GM18868 (cell line): ENCODE data around the gene HMGXB3.
"Not testable (repeated sequence)": the region's sequence is repeated elsewhere in the genome, so short reads cannot be mapped to it uniquely, and the experiment has no call there.

Experiments used
- ATAC-seq: cut with Tn5 transposase; IDR thresholded peaks from one replicate; pipeline ENCODE4 v1.9.1; 2021; ENCODE audit warnings: mild to moderate bottlenecking, moderate library complexity; ENCODE audit not compliant: unreplicated experiment

Gene HMGXB3

GRCh38 chr5:150021491-150022157 is 21.1 kb downstream of the HMGXB3 start:
- ATAC-seq = no peak

- ATAC-seq = no peak
Observed at GRCh38 chr5:150022158-150022531, 21.6 kb downstream of the HMGXB3 start.

- ATAC-seq = no peak
Observed at GRCh38 chr5:150022681-150023080, 22.1 kb downstream of the HMGXB3 start.

- ATAC-seq = no peak
Observed at GRCh38 chr5:150023136-150023535, 22.6 kb downstream of the HMGXB3 start.

GRCh38 chr5:150024346-150024984 is 23.9 kb downstream of the HMGXB3 start:
- ATAC-seq = no peak

- no peak for ATAC-seq
Observed at GRCh38 chr5:150026682-150027172, 26.2 kb downstream of the HMGXB3 start.

GRCh38 chr5:150028047-150028446 is 27.5 kb downstream of the HMGXB3 start:
- ATAC-seq = not testable (repeated sequence)

GRCh38 chr5:150033334-150033733 is 32.8 kb downstream of the HMGXB3 start:
- no peak for ATAC-seq

GRCh38 chr5:150034662-150035061 is 34.1 kb downstream of the HMGXB3 start:
- no peak for ATAC-seq

GRCh38 chr5:150035139-150035895 is 34.8 kb downstream of the HMGXB3 start:
- peak; percentile 98 for ATAC-seq

GRCh38 chr5:150036513-150036912 is 36.0 kb downstream of the HMGXB3 start:
- no peak for ATAC-seq

- ATAC-seq = no peak
Observed at GRCh38 chr5:150038547-150038946, 38.0 kb downstream of the HMGXB3 start.

GRCh38 chr5:150042459-150042858 is 41.9 kb downstream of the HMGXB3 start:
- no peak for ATAC-seq

GRCh38 chr5:150043657-150044328 is 43.3 kb downstream of the HMGXB3 start:
- ATAC-seq = no peak

GRCh38 chr5:150044329-150044681 is 43.8 kb downstream of the HMGXB3 start:
- no peak for ATAC-seq

GRCh38 chr5:150044712-150045111 is 44.2 kb downstream of the HMGXB3 start:
- ATAC-seq = no peak

- no peak for ATAC-seq
Observed at GRCh38 chr5:150045549-150045948, 45.0 kb downstream of the HMGXB3 start.

GRCh38 chr5:150046031-150046430 is 45.5 kb downstream of the HMGXB3 start:
- ATAC-seq = no peak

GRCh38 chr5:150050172-150050811 is 49.8 kb downstream of the HMGXB3 start:
- ATAC-seq = not testable (repeated sequence)

- ATAC-seq = no peak
Observed at GRCh38 chr5:150051657-150052195, 51.2 kb downstream of the HMGXB3 start.
